Gastroesophageal sphincter (tissue), 4 donors: ENCODE data around the gene ETFRF1. TPM values are rescaled to one million over a fixed set of nuclear protein-coding genes. Genes with fewer than 3 reads are reported as not detected.

Source experiments
- ATAC-seq: fragments of 150-250 bp; one replicate; pipeline ENCODE4 v1.9.1; 2016; ENCODE audit warnings: mild to moderate bottlenecking, moderate library complexity
- H3K27ac ChIP-seq, 4 donors: fragments of 200-600 bp; sonication (generic) in 3 of 4; 1 replicate in 3 of 4; 2 replicates in 1 of 4; pipeline ENCODE4 v1.5.1; 2016 to 2019
- H3K27me3 ChIP-seq: fragments of 200-600 bp; sonication (generic); one replicate; pipeline ENCODE4 v1.5.1; 2019
- H3K36me3 ChIP-seq, 2 donors: fragments of 200-600 bp; sonication (generic); one replicate each; pipeline ENCODE4 v1.5.1; 2019; ENCODE audit warnings: control low read depth in 1 of 2
- H3K4me1 ChIP-seq, 3 donors: fragments of 200-600 bp; sonication (generic); 1 replicate in 2 of 3; 2 replicates in 1 of 3; pipeline ENCODE4 v1.5.1; 2016 to 2019; ENCODE audit warnings: control low read depth in 2 of 3
- H3K4me3 ChIP-seq, 2 donors: fragments of 200-600 bp; sonication (generic); one replicate each; pipeline ENCODE4 v1.5.1; 2019; ENCODE audit warnings: mild to moderate bottlenecking in 1 of 2, moderate library complexity in 1 of 2
- H3K9me3 ChIP-seq, 3 donors: fragments of 200-600 bp; sonication (generic); one replicate each; pipeline ENCODE4 v1.5.1; 2017 to 2019; ENCODE audit warnings: control low read depth in 2 of 3
- EP300 ChIP-seq: sonication (generic); formaldehyde crosslinking; IDR thresholded peaks from one replicate; pipeline ENCODE4 v1.6.1; 2017; ENCODE audit warnings: antibody characterized with exemption, mild to moderate bottlenecking
- POLR2A ChIP-seq, 2 donors: fragments of 450-650 bp; IDR thresholded peaks; one replicate each; pipeline ENCODE4 v1.6.1; 2017; ENCODE audit warnings: antibody characterized with exemption in 2 of 2, mild to moderate bottlenecking in 2 of 2, moderate library complexity in 1 of 2
- POLR2AphosphoS5 ChIP-seq: sonication (generic); formaldehyde crosslinking; IDR thresholded peaks from one replicate; pipeline ENCODE4 v1.6.1; 2017; ENCODE audit warnings: antibody characterized with exemption
- WGBS, 2 donors: methylation state at CpG; one replicate each; pipeline ENCODE4 v1.1.5; 2018; ENCODE audit warnings: low coverage in 1 of 2; 5-methylcytosine and 5-hydroxymethylcytosine counted together
- total RNA-seq, 4 donors: library from RNA; depleted of rRNA; stranded (reverse); fragments of >200 nt; gene quantifications; one replicate each; pipeline ENCODE4 v1.1.0, GENCODE V29; 2016
- TF ChIP-seq, protein P1 (sequence below), 4 experiments: fragments of 200-600 bp in 2 of 4; fragments of 450-650 bp in 2 of 4; sonication (generic) in 1 of 4; IDR thresholded peaks; one replicate each; pipeline ENCODE4 v1.5.1; 2017 to 2019; ENCODE audit warnings: antibody characterized with exemption in 4 of 4, mild to moderate bottlenecking in 2 of 4, moderate library complexity in 2 of 4

Gene ETFRF1
- total RNA-seq, 4 donors from 2014 or later: 45.8 to 73.8 (median 47.1) TPM

DNA sequence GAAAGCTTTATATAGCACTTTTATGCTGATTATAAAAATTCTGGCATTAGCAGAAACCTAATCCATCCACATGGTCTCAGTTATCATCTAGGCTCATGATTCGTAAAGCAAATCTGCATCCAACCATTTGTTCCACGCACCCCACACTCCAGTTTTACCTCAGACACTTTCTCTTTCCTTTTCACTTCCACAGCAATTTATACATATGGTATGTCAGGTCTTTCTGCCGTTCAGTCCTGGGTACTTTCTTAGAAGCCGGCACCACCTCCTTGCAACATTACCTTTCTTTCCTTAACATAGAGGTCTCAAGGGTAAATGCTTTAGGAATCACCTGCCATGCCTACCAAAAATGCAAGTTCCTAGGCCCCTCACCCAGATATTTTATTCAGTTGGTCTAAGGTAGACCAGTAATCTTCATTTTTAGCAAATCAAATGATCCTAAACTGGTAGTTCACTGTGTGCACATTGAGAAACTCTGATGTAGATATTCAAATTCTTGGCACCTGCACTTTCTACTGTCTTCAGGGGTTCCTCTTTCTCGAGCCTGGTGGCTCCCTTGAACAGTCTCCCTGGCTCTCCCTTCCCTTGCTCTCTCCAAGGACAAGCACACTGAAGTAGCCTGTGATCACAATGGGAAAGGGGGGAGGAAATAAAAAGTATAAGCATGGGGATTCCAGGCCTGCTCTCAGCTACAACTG is 58.5 kb downstream of the ETFRF1 start:
- no peaks in the 10 kb centered on the region for H3K36me3 ChIP-seq
- TF ChIP-seq POLR2AphosphoS5 (no peak), POLR2A (IDR thresholded peaks at IDR 0.05) (no peak), EP300 (no peak)
- TF ChIP-seq, protein P1, sequence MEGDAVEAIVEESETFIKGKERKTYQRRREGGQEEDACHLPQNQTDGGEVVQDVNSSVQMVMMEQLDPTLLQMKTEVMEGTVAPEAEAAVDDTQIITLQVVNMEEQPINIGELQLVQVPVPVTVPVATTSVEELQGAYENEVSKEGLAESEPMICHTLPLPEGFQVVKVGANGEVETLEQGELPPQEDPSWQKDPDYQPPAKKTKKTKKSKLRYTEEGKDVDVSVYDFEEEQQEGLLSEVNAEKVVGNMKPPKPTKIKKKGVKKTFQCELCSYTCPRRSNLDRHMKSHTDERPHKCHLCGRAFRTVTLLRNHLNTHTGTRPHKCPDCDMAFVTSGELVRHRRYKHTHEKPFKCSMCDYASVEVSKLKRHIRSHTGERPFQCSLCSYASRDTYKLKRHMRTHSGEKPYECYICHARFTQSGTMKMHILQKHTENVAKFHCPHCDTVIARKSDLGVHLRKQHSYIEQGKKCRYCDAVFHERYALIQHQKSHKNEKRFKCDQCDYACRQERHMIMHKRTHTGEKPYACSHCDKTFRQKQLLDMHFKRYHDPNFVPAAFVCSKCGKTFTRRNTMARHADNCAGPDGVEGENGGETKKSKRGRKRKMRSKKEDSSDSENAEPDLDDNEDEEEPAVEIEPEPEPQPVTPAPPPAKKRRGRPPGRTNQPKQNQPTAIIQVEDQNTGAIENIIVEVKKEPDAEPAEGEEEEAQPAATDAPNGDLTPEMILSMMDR (IDR thresholded peaks at IDR 0.05): no peak
- H3K4me1 ChIP-seq: peaks cover 0 to 23% (median 5%) of the 10 kb centered on the region in 3 donors
- no peak overlapping the region for H3K4me3 ChIP-seq
- ATAC-seq: no peak
- no peaks in the 10 kb centered on the region for H3K9me3 ChIP-seq
- WGBS, 2 donors: 67 to 90% methylated on average over 4 to 5 of the region's 5 CpGs
- H3K27me3 ChIP-seq: no peaks in the 10 kb centered on the region
- no peak overlapping the region for H3K27ac ChIP-seq

DNA sequence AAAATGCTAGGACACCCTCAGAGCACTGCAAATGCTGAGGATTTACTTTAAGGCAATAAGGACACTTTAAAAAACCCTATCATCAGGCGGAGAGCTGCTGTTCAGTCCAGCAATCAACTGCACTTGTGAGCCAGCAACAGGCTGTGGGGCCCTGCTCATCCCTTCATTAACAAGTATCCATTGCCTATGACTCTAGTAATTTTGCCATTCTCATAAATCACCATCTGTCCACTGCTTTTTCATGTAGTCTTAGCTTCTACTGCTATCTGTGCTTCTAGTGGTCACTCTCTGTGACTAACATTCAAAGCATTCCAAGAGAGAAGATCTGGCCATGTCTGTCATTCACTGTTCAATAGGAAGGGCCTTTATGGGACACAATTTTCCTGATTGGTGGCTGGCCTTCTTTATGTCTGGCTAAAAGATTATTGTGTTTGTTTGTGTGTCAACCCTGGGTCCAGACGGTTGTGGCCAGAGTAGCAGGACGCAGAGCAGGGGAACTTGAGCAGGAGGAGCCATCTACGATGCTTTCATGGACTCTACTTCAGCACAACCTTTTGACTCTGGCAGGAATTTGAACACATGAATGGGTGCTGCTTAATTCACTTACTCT is 59.3 kb downstream of the ETFRF1 start:
- no peak for TF ChIP-seq EP300
- no peak for TF ChIP-seq POLR2A (IDR thresholded peaks at IDR 0.05)
- TF ChIP-seq, protein P1 (IDR thresholded peaks at IDR 0.05): no peak
- TF ChIP-seq POLR2AphosphoS5: no peak
- Histone ChIP-seq H3K27me3 (no peaks in the 10 kb centered on the region), H3K36me3 (no peaks in the 10 kb centered on the region), H3K27ac (no peak overlapping the region), H3K9me3 (no peaks in the 10 kb centered on the region), H3K4me3 (no peak overlapping the region), H3K4me1 (peaks cover 0 to 14% (median 3%) of the 10 kb centered on the region in 3 donors)
- WGBS, 2 donors: 57 to 92% methylated on average over 3 to 4 of the region's 4 CpGs
- ATAC-seq: no peak

Other genes starting within 250 kb of the ETFRF1 start
- 10 to 100 TPM; 11.4 to 39.3 (median 18.0) TPM for gene BCAT1, start 246.1 kb upstream of the ETFRF1 start, total RNA-seq
- gene DNAI7, start 77 bp upstream of the ETFRF1 start, total RNA-seq: 1 to 10 TPM in 1 of 4 donors, under 1 TPM in 3; 0.22 to 2.3 (median 0.76) TPM
- 10 to 100 TPM; 31.8 to 35.6 (median 33.0) TPM for gene KRAS, start 55.7 kb downstream of the ETFRF1 start, total RNA-seq